Body of pancreas (tissue), 4 donors: Measurements from ENCODE around the gene SNAPC4.

Experiments
- CTCF ChIP-seq, 7 experiments: fragments of 450-650 bp in 4 of 7; fragments of 200-600 bp in 3 of 7; sonication (generic) in 3 of 7; IDR thresholded peaks; one replicate each; pipeline ENCODE4 v1.5.1; 2016 to 2019; ENCODE audit warnings: antibody characterized with exemption in 7 of 7
- POLR2A ChIP-seq, 3 donors: fragments of 450-650 bp; IDR thresholded peaks; one replicate each; pipeline ENCODE4 v1.6.1; 2016; ENCODE audit warnings: antibody characterized with exemption in 3 of 3, mild to moderate bottlenecking in 2 of 3

GRCh38 chr9:136354592-136355085 lies 45.3 kb downstream of the SNAPC4 start:
- no peak for TF ChIP-seq CTCF (IDR thresholded peaks at IDR 0.05)
- no peak for TF ChIP-seq POLR2A (IDR thresholded peaks at IDR 0.05)
